Activated T-cell treated with anti-CD3 and anti-CD28 coated beads, Interleukin-2, amount 50 U/mL, for 24 hours (primary cell): ENCODE data around the gene LAMP1.
"Not testable (repeated sequence)": the region's sequence is repeated elsewhere in the genome, so short reads cannot be mapped to it uniquely, and the experiment has no call there.

Source experiments
- DNase-seq: peaks from one replicate; pipeline ENCODE4 v3.0.0-alpha.2; 2020
- H3K27ac Mint-ChIP-seq: 2 replicates; pipeline ENCODE4 v1.8.0; 2020; ENCODE audit warnings: mild to moderate bottlenecking, mixed read lengths
- H3K27me3 Mint-ChIP-seq: 2 replicates; pipeline ENCODE4 v1.8.0; 2020; ENCODE audit warnings: mixed read lengths
- H3K36me3 Mint-ChIP-seq: 2 replicates; pipeline ENCODE4 v1.8.0; 2020; ENCODE audit warnings: low read depth, mixed read lengths
- H3K4me1 Mint-ChIP-seq: 2 replicates; pipeline ENCODE4 v1.8.0; 2020; ENCODE audit warnings: low read depth, mixed read lengths
- H3K4me3 Mint-ChIP-seq: 2 replicates; pipeline ENCODE4 v1.8.0; 2020; ENCODE audit warnings: mild to moderate bottlenecking, moderate library complexity, mixed read lengths
- H3K9me3 Mint-ChIP-seq: 2 replicates; pipeline ENCODE4 v1.8.0; 2020; ENCODE audit warnings: mixed read lengths

The LAMP1 gene

DNA sequence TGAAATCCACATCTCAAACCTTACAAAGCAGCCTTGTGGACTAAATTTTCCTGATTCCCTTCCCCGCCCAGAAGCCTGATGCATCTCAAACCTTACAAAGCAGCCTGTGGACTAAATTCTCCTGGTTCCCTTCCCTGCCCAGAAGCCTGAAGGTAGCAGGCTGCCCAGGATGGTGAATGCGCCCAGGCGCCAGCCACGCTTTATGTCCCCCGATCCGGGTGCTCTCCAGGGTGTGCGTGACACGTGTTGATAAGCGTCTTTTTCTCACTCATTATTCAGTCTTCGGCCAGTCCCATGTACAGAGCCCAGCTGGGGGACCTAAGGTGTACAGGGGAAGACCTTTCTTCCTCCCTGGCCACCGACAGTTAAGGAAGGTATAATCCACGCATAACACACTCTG lies 31.8 kb downstream of the LAMP1 start:
- no peak overlapping the region for H3K4me3 Mint-ChIP-seq
- no peak for DNase-seq
- H3K9me3 Mint-ChIP-seq: no peaks in the 10 kb centered on the region
- no peak overlapping the region for H3K27ac Mint-ChIP-seq
- H3K36me3 Mint-ChIP-seq: peaks cover 14% of the 10 kb centered on the region
- H3K27me3 Mint-ChIP-seq: no peaks in the 10 kb centered on the region
- H3K4me1 Mint-ChIP-seq: no peaks in the 10 kb centered on the region

DNA sequence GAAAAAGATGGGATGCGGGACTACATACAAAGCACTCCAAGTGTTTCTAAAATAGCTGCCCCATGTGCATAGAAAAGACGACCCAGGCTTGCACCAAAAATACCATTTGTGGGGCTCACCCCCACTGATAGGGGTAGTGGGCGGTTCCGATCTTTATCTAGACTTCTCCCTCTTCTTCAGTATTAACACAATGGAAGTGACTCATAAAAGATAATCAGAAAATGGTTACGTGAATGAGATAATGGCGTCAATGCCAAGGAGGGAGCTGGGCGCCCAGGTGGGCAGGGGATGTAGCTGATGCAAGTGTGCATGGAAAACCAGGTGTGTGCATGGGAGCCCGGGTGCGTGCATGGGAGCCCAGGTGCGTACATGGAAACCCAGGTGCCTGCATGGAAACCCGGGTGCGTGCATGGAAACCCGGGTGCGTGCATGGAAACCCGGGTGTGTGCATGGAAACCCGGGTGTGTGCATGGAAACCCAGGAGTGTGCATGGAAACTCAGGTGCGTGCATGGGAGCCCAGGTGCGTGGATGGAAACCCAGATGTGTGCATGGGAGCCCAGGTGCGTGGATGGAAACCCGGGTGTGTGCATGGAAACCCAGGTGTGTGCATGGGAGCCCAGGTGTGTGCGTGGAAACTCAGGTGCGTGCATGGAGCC lies 32.7 kb downstream of the LAMP1 start:
- no peaks in the 10 kb centered on the region for H3K9me3 Mint-ChIP-seq
- peaks cover 5% of the 10 kb centered on the region for H3K36me3 Mint-ChIP-seq
- H3K27me3 Mint-ChIP-seq: no peaks in the 10 kb centered on the region
- no peaks in the 10 kb centered on the region for H3K4me1 Mint-ChIP-seq
- no peak overlapping the region for H3K27ac Mint-ChIP-seq
- H3K4me3 Mint-ChIP-seq: no peak overlapping the region
- no peak for DNase-seq

DNA sequence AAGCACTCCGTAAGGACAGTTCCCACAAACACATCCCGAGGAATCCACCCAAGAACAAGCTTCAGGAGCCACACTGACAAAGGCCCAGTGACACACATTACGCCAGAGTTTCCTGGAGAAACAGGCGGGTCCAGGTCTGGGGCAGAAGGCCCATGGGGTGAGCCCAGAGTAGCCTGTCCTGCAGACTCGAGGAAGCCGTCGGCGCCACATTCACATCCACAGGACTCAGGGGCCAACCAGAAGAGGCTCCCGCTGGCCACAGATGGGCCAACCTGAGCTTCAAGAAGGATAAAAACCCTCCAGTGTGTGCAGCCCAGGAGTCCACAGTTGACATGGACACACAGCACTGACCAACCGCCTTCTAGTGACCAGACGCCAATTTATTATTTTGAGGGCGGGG lies 35.6 kb downstream of the LAMP1 start:
- Mint-ChIP-seq H3K4me3 (no peak overlapping the region), H3K36me3 (no peaks in the 10 kb centered on the region), H3K4me1 (no peaks in the 10 kb centered on the region), H3K9me3 (no peaks in the 10 kb centered on the region), H3K27ac (no peak overlapping the region), H3K27me3 (no peaks in the 10 kb centered on the region)
- no peak for DNase-seq

DNA sequence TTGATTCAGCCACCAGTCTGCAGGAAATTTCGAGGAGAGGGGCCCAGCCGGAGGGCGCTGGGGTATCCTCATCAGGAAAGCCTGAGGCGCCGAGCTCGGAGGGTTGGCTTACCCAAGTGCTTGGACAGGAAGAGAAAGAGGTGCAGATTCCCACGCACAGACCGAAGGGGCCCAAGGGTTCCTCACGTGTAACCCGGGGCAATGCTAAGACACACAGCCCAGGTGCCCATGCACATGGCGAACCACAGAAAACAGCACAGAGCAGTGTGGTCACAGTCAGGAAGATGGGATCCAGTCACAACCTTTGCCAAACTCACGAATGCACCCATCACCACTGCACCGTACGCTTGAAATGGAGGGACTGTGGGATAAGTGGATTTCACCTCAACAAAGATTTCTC lies 36.0 kb downstream of the LAMP1 start:
- no peak for DNase-seq
- H3K4me1 Mint-ChIP-seq: no peaks in the 10 kb centered on the region
- H3K4me3 Mint-ChIP-seq: no peak overlapping the region
- no peaks in the 10 kb centered on the region for H3K9me3 Mint-ChIP-seq
- H3K27me3 Mint-ChIP-seq: no peaks in the 10 kb centered on the region
- no peaks in the 10 kb centered on the region for H3K36me3 Mint-ChIP-seq
- H3K27ac Mint-ChIP-seq: no peak overlapping the region

DNA sequence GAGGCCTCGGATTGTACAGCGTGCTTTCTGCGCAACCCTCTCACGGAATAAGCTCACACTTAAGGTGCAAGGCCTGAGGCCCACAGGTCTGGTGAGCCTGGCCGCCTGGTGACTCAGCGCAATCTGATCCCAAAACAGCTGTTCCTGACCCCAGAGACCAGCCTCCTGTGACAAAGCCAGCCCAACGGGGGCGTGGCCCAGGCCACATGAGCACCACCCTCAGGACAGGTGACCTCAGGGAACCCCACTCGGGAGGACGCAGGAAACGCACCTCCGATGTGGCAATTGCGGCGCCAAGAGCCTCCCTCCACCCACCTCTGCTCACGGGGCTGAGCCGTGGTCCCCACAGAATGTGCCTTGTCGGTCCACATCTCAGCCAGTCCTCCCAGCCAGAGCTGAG lies 40.5 kb downstream of the LAMP1 start:
- Mint-ChIP-seq H3K27ac (no peak overlapping the region), H3K9me3 (no peaks in the 10 kb centered on the region), H3K4me3 (no peak overlapping the region), H3K27me3 (peaks cover 3% of the 10 kb centered on the region), H3K36me3 (no peaks in the 10 kb centered on the region), H3K4me1 (no peaks in the 10 kb centered on the region)
- no peak for DNase-seq

DNA sequence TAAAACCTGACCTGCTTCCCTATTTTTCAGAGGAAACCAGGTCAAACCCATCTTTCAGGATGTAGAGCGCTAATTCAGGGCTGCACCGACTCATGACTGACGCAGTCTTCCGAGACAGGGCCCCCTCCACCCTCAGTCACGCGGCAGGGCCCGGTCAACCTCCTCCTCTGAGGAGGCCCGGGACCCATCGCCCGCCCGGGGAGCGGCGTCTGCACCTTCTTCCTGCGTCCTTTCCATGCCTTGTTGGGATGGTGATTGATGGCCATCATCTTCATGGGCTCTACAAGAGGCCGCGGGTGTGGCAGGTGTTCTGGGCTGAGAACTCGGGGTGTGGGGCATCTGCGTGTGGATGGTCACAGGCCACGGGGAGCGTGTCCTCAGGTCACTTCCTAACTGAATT lies 40.9 kb downstream of the LAMP1 start:
- Mint-ChIP-seq H3K9me3 (no peaks in the 10 kb centered on the region), H3K27me3 (peaks cover 3% of the 10 kb centered on the region)

DNA sequence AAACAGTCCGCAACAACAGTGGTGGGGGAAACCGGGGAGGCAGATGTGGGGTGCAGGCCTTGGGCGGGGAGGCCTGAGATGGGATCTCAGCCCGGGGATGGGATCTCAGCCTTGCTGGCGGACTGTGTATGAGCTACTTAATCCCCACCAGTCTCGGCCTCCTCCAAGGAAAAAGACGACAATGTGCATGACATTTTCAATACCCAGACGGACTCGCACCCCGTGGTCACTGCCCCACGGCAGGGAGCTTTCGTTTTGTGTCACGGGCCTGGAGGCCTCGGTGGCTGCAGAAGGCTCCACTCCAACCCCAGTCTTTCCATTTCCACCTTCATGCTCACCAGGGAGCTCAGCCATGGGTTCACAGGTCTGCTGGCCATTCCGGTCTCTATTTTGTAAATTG lies 41.4 kb downstream of the LAMP1 start:
- H3K27ac Mint-ChIP-seq: no peak overlapping the region
- H3K4me1 Mint-ChIP-seq: no peaks in the 10 kb centered on the region
- peaks cover 3% of the 10 kb centered on the region for H3K27me3 Mint-ChIP-seq
- H3K9me3 Mint-ChIP-seq: no peaks in the 10 kb centered on the region
- H3K4me3 Mint-ChIP-seq: no peak overlapping the region
- no peak for DNase-seq
- H3K36me3 Mint-ChIP-seq: no peaks in the 10 kb centered on the region

More for the DNA sequence above, 40.9 kb downstream of the LAMP1 start:
- DNase-seq: no peak
- H3K27ac Mint-ChIP-seq: no peak overlapping the region
- no peak overlapping the region for H3K4me3 Mint-ChIP-seq
- no peaks in the 10 kb centered on the region for H3K4me1 Mint-ChIP-seq
- H3K36me3 Mint-ChIP-seq: no peaks in the 10 kb centered on the region

DNA sequence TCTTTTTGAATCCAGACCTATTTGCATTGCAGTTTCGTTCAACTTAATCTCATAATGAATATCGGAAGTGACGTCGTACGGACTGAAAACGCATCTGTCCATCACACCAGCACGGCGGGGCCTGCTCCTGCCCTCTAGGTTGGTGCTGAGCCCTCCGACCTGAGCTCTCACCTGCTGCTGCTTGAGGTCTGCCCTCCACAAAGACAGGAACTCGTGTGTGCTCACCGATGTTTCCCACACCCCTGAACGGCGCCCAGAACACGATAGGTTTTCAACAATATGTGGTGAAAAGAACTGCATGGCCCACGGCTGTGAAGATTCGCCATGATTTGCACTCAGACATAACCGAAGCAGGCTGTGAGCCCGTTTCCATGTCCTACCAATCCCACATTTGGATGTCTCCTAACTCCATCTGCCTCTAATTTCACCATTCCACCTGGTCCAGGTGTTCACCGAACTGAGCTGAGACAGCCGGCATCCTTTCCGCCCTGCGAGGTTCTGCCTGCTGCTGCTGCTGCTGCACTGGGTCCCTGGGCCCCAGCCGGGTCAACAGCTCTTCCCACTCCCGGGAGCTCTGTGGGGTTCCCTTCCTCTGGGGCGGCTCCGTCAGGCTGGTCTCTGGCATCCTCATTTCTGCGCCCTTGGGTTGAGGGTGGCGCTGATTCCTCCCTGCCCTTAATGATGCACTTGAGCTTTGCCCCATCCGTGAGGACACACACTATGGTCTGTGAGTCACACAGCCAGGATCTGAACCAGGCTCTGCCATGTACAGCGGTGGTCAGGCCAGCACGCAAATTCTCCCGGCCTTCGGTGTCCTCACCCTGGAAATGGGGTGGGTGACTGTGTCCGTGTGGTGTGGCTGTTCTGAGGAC lies 46.0 kb downstream of the LAMP1 start:
- Mint-ChIP-seq H3K4me1 (no peaks in the 10 kb centered on the region), H3K36me3 (no peaks in the 10 kb centered on the region), H3K9me3 (no peaks in the 10 kb centered on the region), H3K27ac (no peak overlapping the region), H3K4me3 (no peak overlapping the region), H3K27me3 (peaks cover 3% of the 10 kb centered on the region)
- DNase-seq: no peak

DNA sequence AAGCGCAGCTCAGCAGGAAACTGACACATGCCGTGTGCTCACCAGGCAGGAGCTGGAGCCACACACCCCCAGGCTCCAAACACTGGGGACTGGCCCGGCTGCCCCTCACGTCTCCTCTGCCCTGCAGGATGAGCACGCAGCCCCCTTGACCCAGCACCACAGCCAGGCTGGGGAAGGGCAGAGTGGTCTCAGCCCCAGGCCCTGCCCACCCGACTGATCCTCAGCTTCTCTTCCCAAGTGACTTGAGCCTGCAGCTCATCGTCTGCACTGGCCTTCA lies 46.6 kb downstream of the LAMP1 start:
- no peaks in the 10 kb centered on the region for H3K4me1 Mint-ChIP-seq
- H3K27me3 Mint-ChIP-seq: peaks cover 3% of the 10 kb centered on the region
- no peak for DNase-seq
- no peak overlapping the region for H3K4me3 Mint-ChIP-seq
- no peaks in the 10 kb centered on the region for H3K9me3 Mint-ChIP-seq
- H3K36me3 Mint-ChIP-seq: no peaks in the 10 kb centered on the region
- H3K27ac Mint-ChIP-seq: no peak overlapping the region

DNA sequence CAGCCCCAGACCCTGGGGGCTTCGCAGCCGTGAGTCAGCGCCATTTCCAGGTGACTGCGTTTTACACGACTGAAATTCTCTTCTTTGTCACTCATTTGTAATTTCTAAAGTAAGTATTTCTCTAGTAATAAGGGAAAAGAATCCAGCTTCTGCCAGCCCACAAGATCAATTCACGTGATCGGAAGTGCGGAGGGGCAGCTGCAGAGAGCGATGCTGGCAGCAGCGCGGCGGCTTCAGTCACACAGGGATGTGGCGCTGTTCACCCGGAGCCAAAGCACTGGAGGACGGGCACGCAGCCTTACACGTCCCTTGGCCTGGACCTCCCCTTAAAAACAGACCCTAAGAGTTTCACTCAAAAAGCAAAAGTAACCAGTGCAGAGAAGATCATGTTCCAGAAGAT lies 48.4 kb downstream of the LAMP1 start:
- no peak for DNase-seq
- no peaks in the 10 kb centered on the region for H3K36me3 Mint-ChIP-seq
- peaks cover 8% of the 10 kb centered on the region for H3K27me3 Mint-ChIP-seq
- no peaks in the 10 kb centered on the region for H3K4me1 Mint-ChIP-seq
- no peak overlapping the region for H3K4me3 Mint-ChIP-seq
- no peaks in the 10 kb centered on the region for H3K9me3 Mint-ChIP-seq
- no peak overlapping the region for H3K27ac Mint-ChIP-seq

DNA sequence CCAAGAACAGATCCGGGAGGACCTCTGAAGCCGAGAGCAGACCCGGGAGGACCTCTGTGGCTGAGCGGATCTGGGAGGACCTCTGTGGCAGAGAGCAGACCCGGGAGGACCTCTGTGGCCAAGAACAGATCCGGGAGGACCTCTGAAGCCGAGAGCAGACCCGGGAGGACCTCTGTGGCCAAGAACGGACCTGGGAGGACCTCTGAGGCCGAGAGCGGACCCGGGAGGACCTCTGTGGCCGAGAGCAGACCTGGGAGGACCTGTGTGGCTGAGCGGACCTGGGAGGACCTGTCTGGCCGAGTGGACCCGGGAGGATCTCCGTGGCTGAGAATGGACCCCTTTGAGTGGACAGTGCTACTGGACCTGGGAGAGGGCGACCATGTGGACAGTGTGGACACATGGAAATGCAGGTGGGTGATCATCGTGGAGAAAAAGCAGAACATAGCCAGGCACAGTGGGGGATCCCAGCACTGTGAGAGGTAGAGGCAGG lies 50.7 kb downstream of the LAMP1 start:
- H3K9me3 Mint-ChIP-seq, H3K27ac Mint-ChIP-seq, H3K36me3 Mint-ChIP-seq, H3K4me3 Mint-ChIP-seq, H3K27me3 Mint-ChIP-seq, DNase-seq, H3K4me1 Mint-ChIP-seq: not testable (repeated sequence)

DNA sequence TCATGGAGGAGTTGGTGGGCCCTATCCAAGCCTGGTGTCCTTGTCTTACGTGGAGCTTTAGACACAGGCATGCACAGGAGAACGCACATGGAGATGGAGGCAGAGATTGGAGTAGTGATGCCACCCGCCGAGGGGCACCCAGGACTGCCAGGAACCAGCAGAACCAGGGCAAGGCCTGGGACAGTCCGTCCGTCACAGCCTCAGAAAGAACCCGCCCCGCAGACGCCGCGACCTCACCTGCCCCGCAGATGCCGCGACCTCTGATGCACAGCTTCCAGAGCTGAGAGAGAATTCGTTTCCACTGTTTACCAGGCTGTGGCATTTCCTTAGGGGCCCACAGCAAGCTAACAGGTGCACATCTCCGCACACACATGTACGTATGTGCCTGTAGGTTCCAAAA lies 51.6 kb downstream of the LAMP1 start:
- H3K27me3 Mint-ChIP-seq: peaks cover 9% of the 10 kb centered on the region
- no peak overlapping the region for H3K27ac Mint-ChIP-seq
- no peaks in the 10 kb centered on the region for H3K4me1 Mint-ChIP-seq
- H3K9me3 Mint-ChIP-seq: no peaks in the 10 kb centered on the region
- H3K36me3 Mint-ChIP-seq: no peaks in the 10 kb centered on the region
- H3K4me3 Mint-ChIP-seq: no peak overlapping the region
- no peak for DNase-seq

DNA sequence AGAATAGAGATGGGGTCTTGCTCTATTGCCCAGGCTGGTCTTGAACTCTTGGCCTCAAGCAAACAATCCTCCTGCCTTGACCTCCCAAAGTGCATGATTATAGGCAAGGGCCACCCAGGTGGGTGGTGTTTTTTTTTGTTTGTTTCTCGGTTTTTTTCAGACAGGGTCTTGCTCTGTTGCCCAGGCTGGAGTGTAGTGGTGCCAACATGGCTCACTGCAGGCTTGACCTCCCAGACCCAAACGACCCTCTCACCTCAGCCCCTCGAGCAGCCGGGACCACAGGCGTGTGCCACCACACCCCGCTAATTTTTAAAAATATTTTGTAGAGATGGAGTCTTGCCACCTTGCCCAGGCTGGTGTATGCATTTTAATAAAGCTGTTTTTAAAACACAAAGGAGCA lies 52.0 kb downstream of the LAMP1 start:
- Mint-ChIP-seq H3K27me3 (peaks cover 9% of the 10 kb centered on the region), H3K4me1 (no peaks in the 10 kb centered on the region), H3K36me3 (no peaks in the 10 kb centered on the region), H3K27ac (no peak overlapping the region), H3K4me3 (no peak overlapping the region), H3K9me3 (no peaks in the 10 kb centered on the region)
- no peak for DNase-seq

DNA sequence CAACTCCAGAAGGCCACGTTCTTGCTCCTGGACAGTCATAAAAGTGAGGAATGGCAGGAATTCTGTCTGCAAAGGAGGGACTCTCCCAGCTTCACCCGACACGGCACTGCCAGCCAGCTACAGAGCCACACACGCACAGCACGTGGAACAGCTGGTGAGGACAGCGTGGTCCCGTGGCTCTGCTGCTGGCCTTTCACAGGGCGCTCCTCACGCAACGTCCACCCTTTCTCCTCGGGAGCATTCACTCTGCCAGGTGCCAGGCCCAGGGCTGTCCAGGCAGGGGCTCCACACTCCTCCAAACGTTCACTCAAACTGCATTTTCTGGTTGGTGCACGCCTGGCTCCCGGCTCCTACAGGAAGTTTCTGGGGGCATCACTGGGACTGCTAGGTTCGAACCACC lies 52.5 kb downstream of the LAMP1 start:
- H3K27ac Mint-ChIP-seq: no peak overlapping the region
- no peak for DNase-seq
- no peaks in the 10 kb centered on the region for H3K36me3 Mint-ChIP-seq
- peaks cover 9% of the 10 kb centered on the region for H3K27me3 Mint-ChIP-seq
- no peak overlapping the region for H3K4me3 Mint-ChIP-seq
- H3K9me3 Mint-ChIP-seq: no peaks in the 10 kb centered on the region
- H3K4me1 Mint-ChIP-seq: no peaks in the 10 kb centered on the region

DNA sequence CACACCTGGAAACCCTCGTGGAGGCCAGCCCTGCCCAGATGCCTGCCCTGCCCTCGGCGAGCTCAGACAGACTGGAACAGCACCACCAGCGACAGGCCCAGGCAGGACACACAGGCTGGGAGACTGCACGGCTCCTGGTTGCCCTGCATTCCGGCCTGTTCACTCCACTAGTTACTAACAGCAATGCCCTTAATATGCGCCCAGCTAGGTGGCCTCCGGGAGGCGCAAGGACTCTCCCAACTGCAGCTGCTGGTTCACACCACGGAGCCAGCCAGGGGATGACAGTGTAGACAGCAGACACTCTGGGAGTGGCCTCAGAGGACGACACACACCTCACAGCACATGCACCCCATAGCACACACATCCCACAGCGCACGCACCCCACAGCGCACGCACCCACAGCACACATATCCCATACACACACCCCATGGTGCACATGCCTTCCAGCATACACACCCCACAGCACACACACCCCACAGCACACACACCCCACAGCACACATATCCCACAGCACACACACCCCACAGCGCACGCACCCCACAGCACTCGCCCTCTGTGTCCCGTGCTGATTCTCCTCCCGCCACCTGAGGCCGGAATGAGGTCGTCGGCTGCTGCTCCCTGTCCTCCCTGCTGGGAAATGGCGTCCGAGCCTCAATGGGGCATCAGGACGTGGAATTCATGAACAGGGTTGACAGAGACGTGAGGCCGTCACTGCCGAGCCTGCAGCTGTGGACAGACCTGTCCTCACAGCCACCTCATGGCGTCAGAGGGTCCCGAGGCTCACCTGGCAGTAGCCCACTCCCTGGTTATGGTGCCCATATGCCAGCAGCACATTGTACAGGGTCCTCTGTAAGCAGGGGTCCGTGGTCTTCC lies 53.3 kb downstream of the LAMP1 start:
- Mint-ChIP-seq H3K4me3 (no peak overlapping the region), H3K4me1 (no peaks in the 10 kb centered on the region), H3K27ac (no peak overlapping the region), H3K9me3 (no peaks in the 10 kb centered on the region), H3K36me3 (no peaks in the 10 kb centered on the region), H3K27me3 (peaks cover 9% of the 10 kb centered on the region)
- DNase-seq: no peak
